Neural cell (in vitro differentiated cells): ENCODE results near the gene DPEP2NB. TPM values are rescaled to one million over a fixed set of nuclear protein-coding genes. Genes with fewer than 3 reads are reported as not detected.

Source experiments
- H2AFZ ChIP-seq: fragments of 200-600, 300-800 bp; sonication (generic), shearing (Covaris generic); 2 replicates; pipeline ENCODE4 v1.6.0; 2014; ENCODE audit warnings: low read depth, mild to moderate bottlenecking, antibody characterized with exemption, low read length, moderate library complexity
- H3F3A ChIP-seq: fragments of 200-600 bp; shearing (Covaris generic); 2 replicates; pipeline ENCODE4 v1.6.1; 2016; ENCODE audit warnings: mild to moderate bottlenecking, moderate library complexity, mixed read lengths, antibody characterized with exemption, low read length; ENCODE audit not compliant: insufficient read depth, poor library complexity, severe bottlenecking
- H3K27ac ChIP-seq: fragments of 200-600, 300-800 bp; sonication (generic), shearing (Covaris generic); 2 replicates; pipeline ENCODE4 v1.5.1; 2014; ENCODE audit warnings: mild to moderate bottlenecking, low read length, moderate library complexity
- H3K27me3 ChIP-seq: fragments of 300-800, 200-600 bp; sonication (generic), shearing (Covaris generic); 2 replicates; pipeline ENCODE4 v1.6.0; 2014; ENCODE audit warnings: mild to moderate bottlenecking, low read depth, low read length, moderate library complexity; ENCODE audit not compliant: insufficient read depth
- H3K36me3 ChIP-seq: fragments of 300-800, 200-600 bp; sonication (generic), shearing (Covaris generic); 2 replicates; pipeline ENCODE4 v1.5.1; 2014; ENCODE audit warnings: mild to moderate bottlenecking, antibody characterized with exemption, low read length, moderate library complexity; ENCODE audit not compliant: insufficient read depth
- H3K4me2 ChIP-seq: fragments of 300-800, 200-600 bp; sonication (generic), shearing (Covaris generic); 2 replicates; pipeline ENCODE4 v1.6.0; 2014; ENCODE audit warnings: mild to moderate bottlenecking, low read length
- H3K4me3 ChIP-seq: fragments of 300-800, 200-600 bp; sonication (generic), shearing (Covaris generic); 2 replicates; pipeline ENCODE4 v1.5.1; 2014; ENCODE audit warnings: mild to moderate bottlenecking, low read length, moderate library complexity
- H3K79me2 ChIP-seq: fragments of 200-600 bp; shearing (Covaris generic); replicated peaks from 2 replicates; pipeline ENCODE4 v1.6.0; 2014; ENCODE audit warnings: mild to moderate bottlenecking, low read length, moderate library complexity; ENCODE audit not compliant: insufficient read depth
- H3K9ac ChIP-seq: fragments of 300-800, 200-600 bp; sonication (generic), shearing (Covaris generic); 2 replicates; pipeline ENCODE4 v1.6.1; 2016; ENCODE audit warnings: mild to moderate bottlenecking, low read length, mixed read lengths
- H3K9me2 ChIP-seq: fragments of 200-600 bp; shearing (Covaris generic); 2 replicates; pipeline ENCODE4 v1.6.1; 2016; ENCODE audit warnings: mild to moderate bottlenecking, low read length, mixed read lengths; ENCODE audit not compliant: insufficient read depth
- H3K9me3 ChIP-seq: fragments of 200-600, 300-800 bp; sonication (generic), shearing (Covaris generic); 2 replicates; pipeline ENCODE4 v1.6.1; 2016; ENCODE audit warnings: mild to moderate bottlenecking, mixed run types, low read length, moderate library complexity, mixed read lengths
- H4K20me1 ChIP-seq: fragments of 200-600 bp; shearing (Covaris generic); 2 replicates; pipeline ENCODE4 v1.6.1; 2016; ENCODE audit warnings: mild to moderate bottlenecking, mixed run types; ENCODE audit not compliant: insufficient read depth
- CTCF ChIP-seq: fragments of 450-650 bp; IDR thresholded peaks from 2 replicates; pipeline ENCODE4 v1.5.1; 2014; ENCODE audit warnings: antibody characterized with exemption, mild to moderate bottlenecking, moderate library complexity; ENCODE audit not compliant: poor library complexity, severe bottlenecking
- EP300 ChIP-seq: fragments of 450-650 bp; conservative IDR thresholded peaks from 2 replicates; pipeline ENCODE4 v1.6.1; 2014; ENCODE audit warnings: antibody characterized with exemption, mild to moderate bottlenecking, moderate library complexity; ENCODE audit not compliant: poor library complexity, severe bottlenecking
- EZH2 ChIP-seq: fragments of 200-600, 300-800 bp; shearing (Covaris generic), sonication (generic); IDR thresholded peaks from 2 replicates; pipeline ENCODE4 v1.6.1; 2014; ENCODE audit warnings: antibody characterized with exemption, low read length, borderline replicate concordance, mild to moderate bottlenecking; ENCODE audit not compliant: insufficient read depth, poor library complexity, severe bottlenecking
- MXI1 ChIP-seq: fragments of 450-650 bp; conservative IDR thresholded peaks from 2 replicates; pipeline ENCODE4 v1.6.1; 2014; ENCODE audit warnings: antibody characterized with exemption, mild to moderate bottlenecking; ENCODE audit not compliant: poor library complexity, severe bottlenecking
- POLR2AphosphoS5 ChIP-seq: IDR thresholded peaks from 2 replicates; pipeline ENCODE4 v1.6.1; 2012
- RAD21 ChIP-seq: fragments of 450-650 bp; conservative IDR thresholded peaks from 2 replicates; pipeline ENCODE4 v1.6.1; 2014; ENCODE audit warnings: antibody characterized with exemption, mild to moderate bottlenecking, moderate library complexity
- REST ChIP-seq: IDR thresholded peaks from 2 replicates; pipeline ENCODE4 v1.6.1; 2012; ENCODE audit warnings: borderline replicate concordance
- SMC3 ChIP-seq: fragments of 450-650 bp; conservative IDR thresholded peaks from 2 replicates; pipeline ENCODE4 v1.6.1; 2014; ENCODE audit warnings: antibody characterized with exemption, mild to moderate bottlenecking, moderate library complexity; ENCODE audit not compliant: poor library complexity
- TAF1 ChIP-seq: IDR thresholded peaks from 2 replicates; pipeline ENCODE4 v1.6.1; 2012; ENCODE audit warnings: low read depth
- polyA plus RNA-seq: library from polyadenylated mRNA; depleted of rRNA; stranded (reverse); fragments of >200 nt; gene quantifications from 2 replicates; pipeline ENCODE4 v1.2.3, GENCODE V29; 2014
- small RNA-seq, 3 experiments: library from RNA; depleted of rRNA; stranded (forward); fragments of <200 nt; gene quantifications; one replicate each; pipeline ENCODE3, GENCODE V24; 2012

DPEP2NB gene
- polyA plus RNA-seq, 1 donor from 2014 or later = not detected

- Histone ChIP-seq H3K9me2 (no peaks in the 10 kb centered on the region), H3K36me3 (no peaks in the 10 kb centered on the region), H3K4me3 (no peak overlapping the region), H2AFZ (no peak overlapping the region), H3K9ac (no peak overlapping the region), H3K9me3 (no peaks in the 10 kb centered on the region), H3F3A (no peaks in the 10 kb centered on the region), H3K79me2 (no peaks in the 10 kb centered on the region), H3K4me2 (no peak overlapping the region), H3K27me3 (peaks cover 18% of the 10 kb centered on the region), H4K20me1 (no peaks in the 10 kb centered on the region), H3K27ac (no peak overlapping the region)
- TF ChIP-seq REST (no peak), POLR2AphosphoS5 (no peak), EZH2 (no peak), EP300 (no peak), MXI1 (no peak), RAD21 (no peak), CTCF (no peak), SMC3 (no peak), TAF1 (no peak)
Observed at GRCh38 chr16:67963662-67964321, 51.9 kb downstream of the DPEP2NB start.

Small RNAs within 50 kb of the gene (small RNA-seq; reads per million reads assigned to genes)
- gene RNU6-359P = 0 to 0.39 (median 0.16) reads per million in 3 experiments

Other genes starting within 250 kb of the DPEP2NB start
- 10.9 and 15.4 TPM in 2 replicates for gene RANBP10, start 209.4 kb downstream of the DPEP2NB start, polyA plus RNA-seq
- 24.2 and 31.0 TPM in 2 replicates for gene TSNAXIP1, start 209.0 kb downstream of the DPEP2NB start, polyA plus RNA-seq
- 42.6 and 50.7 TPM in 2 replicates for gene THAP11, start 173.6 kb downstream of the DPEP2NB start, polyA plus RNA-seq
- 98.6 and 144 TPM in 2 replicates for gene NUTF2, start 169.0 kb downstream of the DPEP2NB start, polyA plus RNA-seq
- gene CENPT, start 168.2 kb downstream of the DPEP2NB start, polyA plus RNA-seq = 104 and 135 TPM in 2 replicates
- 66.0 and 81.7 TPM in 2 replicates for gene EDC4, start 142.9 kb downstream of the DPEP2NB start, polyA plus RNA-seq
- gene NRN1L, start 131.0 kb downstream of the DPEP2NB start, polyA plus RNA-seq = 2.2 TPM in 1 of 2 replicates, not detected in the other
- gene PSKH1, start 122.7 kb downstream of the DPEP2NB start, polyA plus RNA-seq = 3.8 and 8.1 TPM in 2 replicates
- gene CTRL, start 84.0 kb downstream of the DPEP2NB start, polyA plus RNA-seq = 3.2 and 3.8 TPM in 2 replicates
- gene PSMB10, start 79.1 kb downstream of the DPEP2NB start, polyA plus RNA-seq = 33.6 and 46.4 TPM in 2 replicates
- gene LCAT, start 71.8 kb downstream of the DPEP2NB start, polyA plus RNA-seq = 0.32 TPM in 1 of 2 replicates, not detected in the other
- 0.11 TPM in 1 of 2 replicates, not detected in the other for gene SLC12A4, start 47.3 kb downstream of the DPEP2NB start, polyA plus RNA-seq
- gene DPEP3, start 35.4 kb downstream of the DPEP2NB start, polyA plus RNA-seq = not detected in 2 replicates
- not detected in 2 replicates for gene DPEP2, start 16.4 kb downstream of the DPEP2NB start, polyA plus RNA-seq
- gene DDX28, start 7.3 kb upstream of the DPEP2NB start, polyA plus RNA-seq = 13.9 and 18.0 TPM in 2 replicates
- gene DUS2, start 7.4 kb upstream of the DPEP2NB start, polyA plus RNA-seq = 22.4 and 22.8 TPM in 2 replicates
- gene NFATC3, start 69.5 kb upstream of the DPEP2NB start, polyA plus RNA-seq = 5.6 and 6.2 TPM in 2 replicates
- gene ESRP2, start 220.2 kb upstream of the DPEP2NB start, polyA plus RNA-seq = not detected in 2 replicates
- 19.6 and 28.0 TPM in 2 replicates for gene PLA2G15, start 229.5 kb upstream of the DPEP2NB start, polyA plus RNA-seq
- gene SLC7A6, start 248.6 kb upstream of the DPEP2NB start, polyA plus RNA-seq = 36.0 and 39.3 TPM in 2 replicates